ENCODE results near the gene SENP1.

Gene SENP1

GRCh38 chr12:48063530-48063929, 42.3 kb downstream of the SENP1 start:
- FAIRE-seq = no peak

- FAIRE-seq = peak; percentile 91
These were observed 43.8 kb downstream of the SENP1 start for GRCh38 chr12:48061938-48062719.

GRCh38 chr12:48060474-48060873, 45.4 kb downstream of the SENP1 start:
- FAIRE-seq = no peak

- FAIRE-seq = no peak
These were observed 47.1 kb downstream of the SENP1 start for GRCh38 chr12:48058771-48059170.

GRCh38 chr12:48054955-48055821, 50.7 kb downstream of the SENP1 start:
- no peak for FAIRE-seq

- no peak for FAIRE-seq
These were observed 52.0 kb downstream of the SENP1 start for GRCh38 chr12:48053883-48054282.

- FAIRE-seq = no peak
These were observed 52.8 kb downstream of the SENP1 start for GRCh38 chr12:48053122-48053521.

- FAIRE-seq = no peak
These were observed 54.2 kb downstream of the SENP1 start for GRCh38 chr12:48051681-48052080.

- no peak for FAIRE-seq
These were observed 55.7 kb downstream of the SENP1 start for GRCh38 chr12:48050174-48050573.

- FAIRE-seq = no peak
These were observed 59.8 kb downstream of the SENP1 start for GRCh38 chr12:48045965-48046518.

- FAIRE-seq = no peak
These were observed 60.6 kb downstream of the SENP1 start for GRCh38 chr12:48045061-48045846.

- no peak for FAIRE-seq
These were observed 61.5 kb downstream of the SENP1 start for GRCh38 chr12:48044396-48044795.

- FAIRE-seq = no peak
These were observed 62.1 kb downstream of the SENP1 start for GRCh38 chr12:48043771-48044170.

- no peak for FAIRE-seq
These were observed 64.1 kb downstream of the SENP1 start for GRCh38 chr12:48041591-48042423.

- no peak for FAIRE-seq
These were observed 65.5 kb downstream of the SENP1 start for GRCh38 chr12:48040354-48040753.

- no peak for FAIRE-seq
These were observed 66.7 kb downstream of the SENP1 start for GRCh38 chr12:48039151-48039550.

GRCh38 chr12:48038085-48038484, 67.8 kb downstream of the SENP1 start:
- no peak for FAIRE-seq

- no peak for FAIRE-seq
These were observed 68.5 kb downstream of the SENP1 start for GRCh38 chr12:48037267-48037915.

- FAIRE-seq = no peak
These were observed 69.1 kb downstream of the SENP1 start for GRCh38 chr12:48036818-48037217.

- FAIRE-seq = no peak
These were observed 70.8 kb downstream of the SENP1 start for GRCh38 chr12:48034835-48035805.

Data from A204.1 (cell line).